HEK293 (cell line): Measurements from ENCODE around the gene MPV17L2.

Experiments used
- ZNF416 ChIP-seq: fragments of 450-650 bp; formaldehyde crosslinking; IDR thresholded peaks from 2 replicates; pipeline ENCODE4 v1.5.1; 2016; ENCODE audit warnings: missing biosample characterization, missing genetic modification characterization
- ZNF423 ChIP-seq: fragments of 450-650 bp; formaldehyde crosslinking; IDR thresholded peaks from 2 replicates; pipeline ENCODE4 v1.5.1; 2016; ENCODE audit warnings: missing biosample characterization, missing genetic modification characterization
- ZNF530 ChIP-seq: fragments of 450-650 bp; formaldehyde crosslinking; IDR thresholded peaks from 2 replicates; pipeline ENCODE4 v1.5.1; 2016; ENCODE audit warnings: low read depth, missing biosample characterization, missing genetic modification characterization
- ZNF560 ChIP-seq: fragments of 450-650 bp; formaldehyde crosslinking; IDR thresholded peaks from 2 replicates; pipeline ENCODE4 v1.5.1; 2017; ENCODE audit warnings: missing biosample characterization, missing genetic modification characterization, borderline replicate concordance
- ZNF654 ChIP-seq: fragments of 450-650 bp; formaldehyde crosslinking; IDR thresholded peaks from 2 replicates; pipeline ENCODE4 v1.5.1; 2016; ENCODE audit warnings: low read depth, missing biosample characterization, missing genetic modification characterization
- TF ChIP-seq, protein P1 (sequence below): fragments of 450-650 bp; formaldehyde crosslinking; optimal IDR thresholded peaks from 2 replicates; pipeline ENCODE3; 2016; ENCODE audit warnings: missing biosample characterization, mild to moderate bottlenecking, missing genetic modification characterization
- TF ChIP-seq, protein P2 (sequence below): fragments of 450-650 bp; formaldehyde crosslinking; IDR thresholded peaks from 2 replicates; pipeline ENCODE4 v1.5.1; 2016; ENCODE audit warnings: missing biosample characterization, missing genetic modification characterization
- TF ChIP-seq, protein P3 (sequence below): fragments of 450-650 bp; formaldehyde crosslinking; IDR thresholded peaks from 2 replicates; pipeline ENCODE4 v1.5.1; 2016; ENCODE audit warnings: missing biosample characterization, missing genetic modification characterization

DNA sequence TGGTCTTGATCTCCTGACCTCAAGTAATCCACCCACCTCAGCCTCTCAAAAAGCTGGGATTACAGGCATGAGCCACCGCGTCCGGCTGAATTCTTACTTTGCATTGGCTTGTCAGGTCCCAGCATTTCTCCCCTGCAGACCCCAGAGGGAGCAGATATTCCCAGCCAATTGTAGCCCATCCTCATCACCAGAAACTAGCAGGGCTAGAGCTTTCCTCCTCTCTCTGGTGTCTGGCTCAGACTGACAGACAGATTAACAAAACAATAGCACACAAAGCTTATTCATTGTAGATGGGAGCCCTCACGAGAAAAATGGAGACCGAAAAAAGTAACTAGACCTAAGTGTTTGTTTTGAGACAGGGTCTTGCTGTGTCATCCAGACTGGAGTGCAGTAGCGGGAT, 7.5 kb upstream of the MPV17L2 start:
- TF ChIP-seq ZNF423 (tag by site-specific recombination) (no peak), ZNF530 (tag by site-specific recombination) (no peak), ZNF560 (no peak), ZNF416 (tag by site-specific recombination) (no peak), ZNF654 (no peak)
- TF ChIP-seq, protein P1, sequence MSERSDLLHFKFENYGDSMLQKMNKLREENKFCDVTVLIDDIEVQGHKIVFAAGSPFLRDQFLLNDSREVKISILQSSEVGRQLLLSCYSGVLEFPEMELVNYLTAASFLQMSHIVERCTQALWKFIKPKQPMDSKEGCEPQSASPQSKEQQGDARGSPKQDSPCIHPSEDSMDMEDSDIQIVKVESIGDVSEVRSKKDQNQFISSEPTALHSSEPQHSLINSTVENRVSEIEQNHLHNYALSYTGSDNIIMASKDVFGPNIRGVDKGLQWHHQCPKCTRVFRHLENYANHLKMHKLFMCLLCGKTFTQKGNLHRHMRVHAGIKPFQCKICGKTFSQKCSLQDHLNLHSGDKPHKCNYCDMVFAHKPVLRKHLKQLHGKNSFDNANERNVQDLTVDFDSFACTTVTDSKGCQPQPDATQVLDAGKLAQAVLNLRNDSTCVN (tag by site-specific recombination): no peak
- TF ChIP-seq, protein P2, sequence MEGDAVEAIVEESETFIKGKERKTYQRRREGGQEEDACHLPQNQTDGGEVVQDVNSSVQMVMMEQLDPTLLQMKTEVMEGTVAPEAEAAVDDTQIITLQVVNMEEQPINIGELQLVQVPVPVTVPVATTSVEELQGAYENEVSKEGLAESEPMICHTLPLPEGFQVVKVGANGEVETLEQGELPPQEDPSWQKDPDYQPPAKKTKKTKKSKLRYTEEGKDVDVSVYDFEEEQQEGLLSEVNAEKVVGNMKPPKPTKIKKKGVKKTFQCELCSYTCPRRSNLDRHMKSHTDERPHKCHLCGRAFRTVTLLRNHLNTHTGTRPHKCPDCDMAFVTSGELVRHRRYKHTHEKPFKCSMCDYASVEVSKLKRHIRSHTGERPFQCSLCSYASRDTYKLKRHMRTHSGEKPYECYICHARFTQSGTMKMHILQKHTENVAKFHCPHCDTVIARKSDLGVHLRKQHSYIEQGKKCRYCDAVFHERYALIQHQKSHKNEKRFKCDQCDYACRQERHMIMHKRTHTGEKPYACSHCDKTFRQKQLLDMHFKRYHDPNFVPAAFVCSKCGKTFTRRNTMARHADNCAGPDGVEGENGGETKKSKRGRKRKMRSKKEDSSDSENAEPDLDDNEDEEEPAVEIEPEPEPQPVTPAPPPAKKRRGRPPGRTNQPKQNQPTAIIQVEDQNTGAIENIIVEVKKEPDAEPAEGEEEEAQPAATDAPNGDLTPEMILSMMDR (tag by site-specific recombination): no peak
- TF ChIP-seq, protein P3, sequence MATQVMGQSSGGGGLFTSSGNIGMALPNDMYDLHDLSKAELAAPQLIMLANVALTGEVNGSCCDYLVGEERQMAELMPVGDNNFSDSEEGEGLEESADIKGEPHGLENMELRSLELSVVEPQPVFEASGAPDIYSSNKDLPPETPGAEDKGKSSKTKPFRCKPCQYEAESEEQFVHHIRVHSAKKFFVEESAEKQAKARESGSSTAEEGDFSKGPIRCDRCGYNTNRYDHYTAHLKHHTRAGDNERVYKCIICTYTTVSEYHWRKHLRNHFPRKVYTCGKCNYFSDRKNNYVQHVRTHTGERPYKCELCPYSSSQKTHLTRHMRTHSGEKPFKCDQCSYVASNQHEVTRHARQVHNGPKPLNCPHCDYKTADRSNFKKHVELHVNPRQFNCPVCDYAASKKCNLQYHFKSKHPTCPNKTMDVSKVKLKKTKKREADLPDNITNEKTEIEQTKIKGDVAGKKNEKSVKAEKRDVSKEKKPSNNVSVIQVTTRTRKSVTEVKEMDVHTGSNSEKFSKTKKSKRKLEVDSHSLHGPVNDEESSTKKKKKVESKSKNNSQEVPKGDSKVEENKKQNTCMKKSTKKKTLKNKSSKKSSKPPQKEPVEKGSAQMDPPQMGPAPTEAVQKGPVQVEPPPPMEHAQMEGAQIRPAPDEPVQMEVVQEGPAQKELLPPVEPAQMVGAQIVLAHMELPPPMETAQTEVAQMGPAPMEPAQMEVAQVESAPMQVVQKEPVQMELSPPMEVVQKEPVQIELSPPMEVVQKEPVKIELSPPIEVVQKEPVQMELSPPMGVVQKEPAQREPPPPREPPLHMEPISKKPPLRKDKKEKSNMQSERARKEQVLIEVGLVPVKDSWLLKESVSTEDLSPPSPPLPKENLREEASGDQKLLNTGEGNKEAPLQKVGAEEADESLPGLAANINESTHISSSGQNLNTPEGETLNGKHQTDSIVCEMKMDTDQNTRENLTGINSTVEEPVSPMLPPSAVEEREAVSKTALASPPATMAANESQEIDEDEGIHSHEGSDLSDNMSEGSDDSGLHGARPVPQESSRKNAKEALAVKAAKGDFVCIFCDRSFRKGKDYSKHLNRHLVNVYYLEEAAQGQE (tag by site-specific recombination): no peak
